Immature natural killer cell (primary cell): ENCODE measurements around the gene TRIO. TPM values are rescaled to one million over a fixed set of nuclear protein-coding genes. Genes with fewer than 3 reads are reported as not detected.
"Not testable (repeated sequence)": the region's sequence is repeated elsewhere in the genome, so short reads cannot be mapped to it uniquely, and the experiment has no call there.

ENCODE experiments used
- DNase-seq, 3 donors: peaks; one replicate each; pipeline ENCODE4 v3.0.0; 2022; ENCODE audit warnings: mixed read lengths in 1 of 3
- H3K27ac Mint-ChIP-seq, 6 donors: one replicate each; pipeline ENCODE4 v1.8.0; 2020; ENCODE audit warnings: mixed read lengths in 6 of 6, mild to moderate bottlenecking in 5 of 6, inconsistent platforms in 4 of 6, moderate library complexity in 3 of 6
- H3K27me3 Mint-ChIP-seq, 3 donors: one replicate each; pipeline ENCODE4 v1.8.0; 2020 to 2021; ENCODE audit warnings: low read depth in 3 of 3, mild to moderate bottlenecking in 3 of 3, mixed read lengths in 3 of 3, moderate library complexity in 3 of 3, inconsistent platforms in 1 of 3
- H3K36me3 Mint-ChIP-seq, 3 donors: one replicate each; pipeline ENCODE4 v1.8.0; 2020; ENCODE audit warnings: mixed read lengths in 3 of 3, inconsistent platforms in 2 of 3, mild to moderate bottlenecking in 2 of 3
- H3K4me1 Mint-ChIP-seq, 2 donors: one replicate each; pipeline ENCODE4 v1.8.0; 2020; ENCODE audit warnings: inconsistent platforms in 2 of 2, mild to moderate bottlenecking in 2 of 2, mixed read lengths in 2 of 2, moderate library complexity in 1 of 2
- H3K4me3 Mint-ChIP-seq, 5 donors: one replicate each; pipeline ENCODE4 v1.8.0; 2020; ENCODE audit warnings: mild to moderate bottlenecking in 5 of 5, mixed read lengths in 5 of 5, inconsistent platforms in 3 of 5, moderate library complexity in 3 of 5
- H3K9me3 Mint-ChIP-seq, 6 donors: one replicate each; pipeline ENCODE4 v1.8.0; 2020; ENCODE audit warnings: mild to moderate bottlenecking in 6 of 6, mixed read lengths in 6 of 6, inconsistent platforms in 4 of 6, moderate library complexity in 3 of 6
- polyA plus RNA-seq, 3 donors: library from polyadenylated mRNA; unstranded; fragments of 300-500 nt; fragmentation: Illumina TruSeq; gene quantifications; one replicate each; pipeline ENCODE4 v1.2.3, GENCODE V29; 2021

Gene TRIO
- polyA plus RNA-seq, 3 donors from 2014 or later = 0.70 to 2.3 (median 1.2) TPM

- H3K27me3 Mint-ChIP-seq = peaks cover 0 to 6% (median 3%) of the 10 kb centered on the region in 3 donors
- no peak overlapping the region for H3K4me3 Mint-ChIP-seq
- H3K9me3 Mint-ChIP-seq = no peaks in the 10 kb centered on the region
- no peak overlapping the region for H3K27ac Mint-ChIP-seq
- no peak for DNase-seq
- H3K36me3 Mint-ChIP-seq = peaks cover 0 to 3% (median 0%) of the 10 kb centered on the region in 3 donors
- H3K4me1 Mint-ChIP-seq = no peaks in the 10 kb centered on the region
These were observed 383.4 kb downstream of the TRIO start for GRCh38 chr5:14526493-14526892.

- Mint-ChIP-seq H3K4me1 (no peaks in the 10 kb centered on the region), H3K9me3 (no peaks in the 10 kb centered on the region), H3K36me3 (peaks cover 0 to 3% (median 0%) of the 10 kb centered on the region in 3 donors), H3K4me3 (no peak overlapping the region), H3K27me3 (peaks cover 0 to 6% (median 2%) of the 10 kb centered on the region in 3 donors), H3K27ac (no peak overlapping the region)
- DNase-seq = no peak
These were observed 385.0 kb downstream of the TRIO start for GRCh38 chr5:14528115-14528514.

GRCh38 chr5:14528926-14529325 lies 385.8 kb downstream of the TRIO start:
- H3K27ac Mint-ChIP-seq = no peak overlapping the region
- no peak for DNase-seq

GRCh38 chr5:14531668-14532067 lies 388.5 kb downstream of the TRIO start:
- no peak overlapping the region for H3K4me3 Mint-ChIP-seq
- peaks cover 0 to 3% (median 0%) of the 10 kb centered on the region in 3 donors for H3K36me3 Mint-ChIP-seq
- no peak for DNase-seq
- no peaks in the 10 kb centered on the region for H3K4me1 Mint-ChIP-seq
- no peaks in the 10 kb centered on the region for H3K9me3 Mint-ChIP-seq
- peaks cover 0 to 2% (median 0%) of the 10 kb centered on the region in 3 donors for H3K27me3 Mint-ChIP-seq
- H3K27ac Mint-ChIP-seq = no peak overlapping the region

More at GRCh38 chr5:14528926-14529325, 385.8 kb downstream of the TRIO start:
- H3K4me3 Mint-ChIP-seq = no peak overlapping the region
- H3K9me3 Mint-ChIP-seq = no peaks in the 10 kb centered on the region
- no peaks in the 10 kb centered on the region for H3K4me1 Mint-ChIP-seq
- peaks cover 0 to 3% (median 0%) of the 10 kb centered on the region in 3 donors for H3K36me3 Mint-ChIP-seq
- peaks cover 0 to 4% (median 2%) of the 10 kb centered on the region in 3 donors for H3K27me3 Mint-ChIP-seq

- DNase-seq = no peak
- Mint-ChIP-seq H3K27me3 (no peaks in the 10 kb centered on the region), H3K27ac (no peak overlapping the region), H3K36me3 (peaks cover 0 to 3% (median 0%) of the 10 kb centered on the region in 3 donors), H3K9me3 (no peaks in the 10 kb centered on the region), H3K4me3 (no peak overlapping the region), H3K4me1 (no peaks in the 10 kb centered on the region)
These were observed 389.0 kb downstream of the TRIO start for GRCh38 chr5:14532180-14532579.

GRCh38 chr5:14534773-14535172 lies 391.6 kb downstream of the TRIO start:
- Mint-ChIP-seq H3K4me1 (no peaks in the 10 kb centered on the region), H3K27me3 (no peaks in the 10 kb centered on the region), H3K9me3 (peaks cover 0 to 2% (median 0%) of the 10 kb centered on the region in 6 donors), H3K4me3 (no peak overlapping the region), H3K27ac (no peak overlapping the region), H3K36me3 (no peaks in the 10 kb centered on the region)
- no peak for DNase-seq

GRCh38 chr5:14545308-14545707 lies 402.2 kb downstream of the TRIO start:
- no peak overlapping the region for H3K27ac Mint-ChIP-seq

GRCh38 chr5:14545862-14546261 lies 402.7 kb downstream of the TRIO start:
- H3K4me3 Mint-ChIP-seq = no peak overlapping the region
- H3K27me3 Mint-ChIP-seq = peaks cover 0 to 9% (median 2%) of the 10 kb centered on the region in 3 donors
- no peak overlapping the region for H3K27ac Mint-ChIP-seq
- H3K4me1 Mint-ChIP-seq = peaks cover 4 to 7% of the 10 kb centered on the region in 2 donors
- peaks cover 0 to 14% (median 9%) of the 10 kb centered on the region in 6 donors for H3K9me3 Mint-ChIP-seq
- DNase-seq = no peak
- peaks cover 6 to 14% (median 10%) of the 10 kb centered on the region in 3 donors for H3K36me3 Mint-ChIP-seq

More at GRCh38 chr5:14545308-14545707, 402.2 kb downstream of the TRIO start:
- Mint-ChIP-seq H3K9me3 (peaks cover 0 to 19% (median 10%) of the 10 kb centered on the region in 6 donors), H3K4me3 (no peak overlapping the region), H3K4me1 (peaks cover 4 to 7% of the 10 kb centered on the region in 2 donors), H3K36me3 (peaks cover 7 to 15% (median 13%) of the 10 kb centered on the region in 3 donors), H3K27me3 (peaks cover 1 to 14% (median 2%) of the 10 kb centered on the region in 3 donors)
- no peak for DNase-seq

- H3K27ac Mint-ChIP-seq = no peak overlapping the region
- H3K4me3 Mint-ChIP-seq = no peak overlapping the region
- H3K4me1 Mint-ChIP-seq = peaks cover 4 to 7% of the 10 kb centered on the region in 2 donors
- H3K27me3 Mint-ChIP-seq = peaks cover 0 to 9% (median 0%) of the 10 kb centered on the region in 3 donors
- no peak for DNase-seq
- H3K9me3 Mint-ChIP-seq = no peaks in the 10 kb centered on the region
- H3K36me3 Mint-ChIP-seq = no peaks in the 10 kb centered on the region
These were observed 404.5 kb downstream of the TRIO start for GRCh38 chr5:14547666-14548065.

GRCh38 chr5:14551211-14551610 lies 408.1 kb downstream of the TRIO start:
- peaks cover 4 to 7% of the 10 kb centered on the region in 2 donors for H3K4me1 Mint-ChIP-seq
- no peaks in the 10 kb centered on the region for H3K36me3 Mint-ChIP-seq
- no peak overlapping the region for H3K4me3 Mint-ChIP-seq
- H3K27ac Mint-ChIP-seq = no peak overlapping the region
- peaks cover 0 to 10% (median 2%) of the 10 kb centered on the region in 3 donors for H3K27me3 Mint-ChIP-seq
- DNase-seq = no peak
- no peaks in the 10 kb centered on the region for H3K9me3 Mint-ChIP-seq

- Mint-ChIP-seq H3K36me3 (no peaks in the 10 kb centered on the region), H3K4me1 (peaks cover 4 to 7% of the 10 kb centered on the region in 2 donors), H3K9me3 (no peaks in the 10 kb centered on the region), H3K4me3 (no peak overlapping the region), H3K27ac (no peak overlapping the region), H3K27me3 (peaks cover 0 to 10% (median 2%) of the 10 kb centered on the region in 3 donors)
- no peak for DNase-seq
These were observed 408.9 kb downstream of the TRIO start for GRCh38 chr5:14552017-14552416.

GRCh38 chr5:14554288-14554687 lies 411.1 kb downstream of the TRIO start:
- H3K9me3 Mint-ChIP-seq, H3K27ac Mint-ChIP-seq, DNase-seq, H3K27me3 Mint-ChIP-seq, H3K4me3 Mint-ChIP-seq, H3K36me3 Mint-ChIP-seq: not testable (repeated sequence)
- peaks cover 15 to 17% of the 10 kb centered on the region in 2 donors for H3K4me1 Mint-ChIP-seq

- H3K9me3 Mint-ChIP-seq = no peaks in the 10 kb centered on the region
- no peak for DNase-seq
- peaks cover 0 to 10% (median 2%) of the 10 kb centered on the region in 3 donors for H3K27me3 Mint-ChIP-seq
- peaks cover 29 to 30% of the 10 kb centered on the region in 2 donors for H3K4me1 Mint-ChIP-seq
- H3K4me3 Mint-ChIP-seq = no peak overlapping the region
- H3K27ac Mint-ChIP-seq = no peak overlapping the region
- H3K36me3 Mint-ChIP-seq = no peaks in the 10 kb centered on the region
These were observed 412.9 kb downstream of the TRIO start for GRCh38 chr5:14556015-14556414.

- Mint-ChIP-seq H3K36me3 (no peaks in the 10 kb centered on the region), H3K4me3 (no peak overlapping the region), H3K9me3 (no peaks in the 10 kb centered on the region), H3K27ac (no peak overlapping the region), H3K27me3 (peaks cover 0 to 10% (median 2%) of the 10 kb centered on the region in 3 donors), H3K4me1 (peaks cover 32 to 35% of the 10 kb centered on the region in 2 donors)
- DNase-seq = no peak
These were observed 414.1 kb downstream of the TRIO start for GRCh38 chr5:14557203-14557770.
